Measurements from ENCODE around the gene RXFP4. TPM values are rescaled to one million over a fixed set of nuclear protein-coding genes. Genes with fewer than 3 reads are reported as not detected.

The RXFP4 gene
- total RNA-seq, 1 experiment from 2014 or later = not detected

GRCh38 chr1:155960081-155960745, 18.8 kb downstream of the RXFP4 start (continued):
- TF ChIP-seq, protein P1, sequence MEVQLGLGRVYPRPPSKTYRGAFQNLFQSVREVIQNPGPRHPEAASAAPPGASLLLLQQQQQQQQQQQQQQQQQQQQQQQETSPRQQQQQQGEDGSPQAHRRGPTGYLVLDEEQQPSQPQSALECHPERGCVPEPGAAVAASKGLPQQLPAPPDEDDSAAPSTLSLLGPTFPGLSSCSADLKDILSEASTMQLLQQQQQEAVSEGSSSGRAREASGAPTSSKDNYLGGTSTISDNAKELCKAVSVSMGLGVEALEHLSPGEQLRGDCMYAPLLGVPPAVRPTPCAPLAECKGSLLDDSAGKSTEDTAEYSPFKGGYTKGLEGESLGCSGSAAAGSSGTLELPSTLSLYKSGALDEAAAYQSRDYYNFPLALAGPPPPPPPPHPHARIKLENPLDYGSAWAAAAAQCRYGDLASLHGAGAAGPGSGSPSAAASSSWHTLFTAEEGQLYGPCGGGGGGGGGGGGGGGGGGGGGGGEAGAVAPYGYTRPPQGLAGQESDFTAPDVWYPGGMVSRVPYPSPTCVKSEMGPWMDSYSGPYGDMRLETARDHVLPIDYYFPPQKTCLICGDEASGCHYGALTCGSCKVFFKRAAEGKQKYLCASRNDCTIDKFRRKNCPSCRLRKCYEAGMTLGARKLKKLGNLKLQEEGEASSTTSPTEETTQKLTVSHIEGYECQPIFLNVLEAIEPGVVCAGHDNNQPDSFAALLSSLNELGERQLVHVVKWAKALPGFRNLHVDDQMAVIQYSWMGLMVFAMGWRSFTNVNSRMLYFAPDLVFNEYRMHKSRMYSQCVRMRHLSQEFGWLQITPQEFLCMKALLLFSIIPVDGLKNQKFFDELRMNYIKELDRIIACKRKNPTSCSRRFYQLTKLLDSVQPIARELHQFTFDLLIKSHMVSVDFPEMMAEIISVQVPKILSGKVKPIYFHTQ (CRISPR knock-in tag; IDR thresholded peaks at IDR 0.05) = no peak
- TF ChIP-seq, protein P2, sequence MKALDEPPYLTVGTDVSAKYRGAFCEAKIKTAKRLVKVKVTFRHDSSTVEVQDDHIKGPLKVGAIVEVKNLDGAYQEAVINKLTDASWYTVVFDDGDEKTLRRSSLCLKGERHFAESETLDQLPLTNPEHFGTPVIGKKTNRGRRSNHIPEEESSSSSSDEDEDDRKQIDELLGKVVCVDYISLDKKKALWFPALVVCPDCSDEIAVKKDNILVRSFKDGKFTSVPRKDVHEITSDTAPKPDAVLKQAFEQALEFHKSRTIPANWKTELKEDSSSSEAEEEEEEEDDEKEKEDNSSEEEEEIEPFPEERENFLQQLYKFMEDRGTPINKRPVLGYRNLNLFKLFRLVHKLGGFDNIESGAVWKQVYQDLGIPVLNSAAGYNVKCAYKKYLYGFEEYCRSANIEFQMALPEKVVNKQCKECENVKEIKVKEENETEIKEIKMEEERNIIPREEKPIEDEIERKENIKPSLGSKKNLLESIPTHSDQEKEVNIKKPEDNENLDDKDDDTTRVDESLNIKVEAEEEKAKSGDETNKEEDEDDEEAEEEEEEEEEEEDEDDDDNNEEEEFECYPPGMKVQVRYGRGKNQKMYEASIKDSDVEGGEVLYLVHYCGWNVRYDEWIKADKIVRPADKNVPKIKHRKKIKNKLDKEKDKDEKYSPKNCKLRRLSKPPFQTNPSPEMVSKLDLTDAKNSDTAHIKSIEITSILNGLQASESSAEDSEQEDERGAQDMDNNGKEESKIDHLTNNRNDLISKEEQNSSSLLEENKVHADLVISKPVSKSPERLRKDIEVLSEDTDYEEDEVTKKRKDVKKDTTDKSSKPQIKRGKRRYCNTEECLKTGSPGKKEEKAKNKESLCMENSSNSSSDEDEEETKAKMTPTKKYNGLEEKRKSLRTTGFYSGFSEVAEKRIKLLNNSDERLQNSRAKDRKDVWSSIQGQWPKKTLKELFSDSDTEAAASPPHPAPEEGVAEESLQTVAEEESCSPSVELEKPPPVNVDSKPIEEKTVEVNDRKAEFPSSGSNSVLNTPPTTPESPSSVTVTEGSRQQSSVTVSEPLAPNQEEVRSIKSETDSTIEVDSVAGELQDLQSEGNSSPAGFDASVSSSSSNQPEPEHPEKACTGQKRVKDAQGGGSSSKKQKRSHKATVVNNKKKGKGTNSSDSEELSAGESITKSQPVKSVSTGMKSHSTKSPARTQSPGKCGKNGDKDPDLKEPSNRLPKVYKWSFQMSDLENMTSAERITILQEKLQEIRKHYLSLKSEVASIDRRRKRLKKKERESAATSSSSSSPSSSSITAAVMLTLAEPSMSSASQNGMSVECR (CRISPR knock-in tag; IDR thresholded peaks at IDR 0.05; ENCODE audit: borderline replicate concordance) = no peak
- TF ChIP-seq, protein P3, sequence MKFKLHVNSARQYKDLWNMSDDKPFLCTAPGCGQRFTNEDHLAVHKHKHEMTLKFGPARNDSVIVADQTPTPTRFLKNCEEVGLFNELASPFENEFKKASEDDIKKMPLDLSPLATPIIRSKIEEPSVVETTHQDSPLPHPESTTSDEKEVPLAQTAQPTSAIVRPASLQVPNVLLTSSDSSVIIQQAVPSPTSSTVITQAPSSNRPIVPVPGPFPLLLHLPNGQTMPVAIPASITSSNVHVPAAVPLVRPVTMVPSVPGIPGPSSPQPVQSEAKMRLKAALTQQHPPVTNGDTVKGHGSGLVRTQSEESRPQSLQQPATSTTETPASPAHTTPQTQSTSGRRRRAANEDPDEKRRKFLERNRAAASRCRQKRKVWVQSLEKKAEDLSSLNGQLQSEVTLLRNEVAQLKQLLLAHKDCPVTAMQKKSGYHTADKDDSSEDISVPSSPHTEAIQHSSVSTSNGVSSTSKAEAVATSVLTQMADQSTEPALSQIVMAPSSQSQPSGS (CRISPR knock-in tag; IDR thresholded peaks at IDR 0.05; ENCODE audit: borderline replicate concordance, low read depth) = no peak
- TF ChIP-seq ETV6 (CRISPR knock-in tag; IDR thresholded peaks at IDR 0.05) = no peak
- TF ChIP-seq E2F4 (CRISPR knock-in tag; IDR thresholded peaks at IDR 0.05; ENCODE audit: borderline replicate concordance, low read depth) = no peak
- TF ChIP-seq ZNF416 (CRISPR knock-in tag; IDR thresholded peaks at IDR 0.05) = no peak
- TF ChIP-seq JUN (CRISPR knock-in tag; IDR thresholded peaks at IDR 0.05) = no peak
- no peak for TF ChIP-seq GRHL2 (CRISPR knock-in tag; IDR thresholded peaks at IDR 0.05; ENCODE audit: insufficient replicate concordance, severe bottlenecking)
- no peak for TF ChIP-seq E2F5 (CRISPR knock-in tag; IDR thresholded peaks at IDR 0.05)
- TF ChIP-seq FOXJ3 (CRISPR knock-in tag; IDR thresholded peaks at IDR 0.05; ENCODE audit: borderline replicate concordance) = no peak
- TF ChIP-seq CBFB (CRISPR knock-in tag; IDR thresholded peaks at IDR 0.05; ENCODE audit: low read depth) = no peak

- peaks cover 73% of the 10 kb centered on the region for H3K36me3 Mint-ChIP-seq
- no peaks in the 10 kb centered on the region for H3K27me3 Mint-ChIP-seq (ENCODE audit: low read depth)
- DNase-seq (ENCODE audit: low spot score) = no peak
- peaks cover 6% of the 10 kb centered on the region for H3K4me1 Mint-ChIP-seq
- CTCF ChIA-PET = interaction anchor here (0.6 to 2.1 kb wide), 5 partner anchors 15 to 28 kb away, joined by 3 to 10 read pairs (median 4); partner anchors contain the start of gene ARHGEF2
- POLR2A ChIA-PET = interaction anchor here (0.9 kb wide), 1 partner anchor 110 kb away, joined by 3 read pairs; no protein-coding TSS in a partner anchor
- peak overlapping the region; percentile 82 for H3K27ac Mint-ChIP-seq
- no peaks in the 10 kb centered on the region for H3K9me3 Mint-ChIP-seq
- peak; percentile 63 for ATAC-seq
- H3K4me3 Mint-ChIP-seq = no peak overlapping the region
- TF ChIP-seq IRF2 (CRISPR knock-in tag; IDR thresholded peaks at IDR 0.05; ENCODE audit: borderline replicate concordance, low read depth) (no peak), ATF1 (CRISPR knock-in tag; IDR thresholded peaks at IDR 0.05) (no peak), SMAD4 (CRISPR knock-in tag; IDR thresholded peaks at IDR 0.05) (no peak), ATF3 (CRISPR knock-in tag; conservative IDR thresholded peaks at IDR 0.05) (no peak), RORB (CRISPR knock-in tag; IDR thresholded peaks at IDR 0.05) (no peak), MYBL2 (CRISPR knock-in tag; IDR thresholded peaks at IDR 0.05) (no peak), ZNF219 (CRISPR knock-in tag; IDR thresholded peaks at IDR 0.05; ENCODE audit: borderline replicate concordance) (no peak), PRRX2 (CRISPR knock-in tag; IDR thresholded peaks at IDR 0.05) (no peak), ZNF121 (CRISPR knock-in tag; IDR thresholded peaks at IDR 0.05) (no peak)
- TF ChIP-seq, protein P4, sequence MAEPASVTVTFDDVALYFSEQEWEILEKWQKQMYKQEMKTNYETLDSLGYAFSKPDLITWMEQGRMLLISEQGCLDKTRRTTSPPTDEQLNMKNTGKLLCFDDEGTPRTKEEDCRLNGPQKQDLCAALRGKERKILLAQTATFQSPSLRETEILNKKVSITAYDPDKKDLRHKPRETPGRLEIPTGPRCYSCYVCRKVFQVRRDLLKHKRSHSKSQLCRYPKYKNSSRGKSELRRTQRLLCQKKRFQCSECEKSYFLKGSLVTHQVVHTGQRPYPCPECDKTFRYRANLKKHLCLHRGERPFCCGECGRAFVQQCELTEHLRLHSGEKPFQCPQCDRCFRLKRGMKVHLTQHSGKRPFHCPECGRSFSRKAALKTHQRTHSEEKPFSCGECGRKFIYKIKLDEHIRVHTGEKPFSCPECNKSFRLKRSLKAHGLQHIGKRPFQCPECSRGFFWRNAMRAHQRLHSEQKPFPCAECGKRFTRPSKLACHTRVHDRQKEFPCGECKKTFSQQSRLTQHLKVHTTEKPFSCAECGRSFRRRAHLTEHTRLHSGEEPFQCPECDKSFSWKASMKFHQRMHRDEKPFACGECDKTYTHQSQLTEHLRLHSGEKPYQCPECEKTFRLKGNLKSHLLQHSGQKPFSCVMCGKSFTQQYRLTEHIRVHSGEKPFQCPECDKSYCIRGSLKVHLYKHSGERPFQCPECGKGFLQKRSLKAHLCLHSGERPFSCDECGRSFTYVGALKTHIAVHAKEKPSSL (CRISPR knock-in tag; conservative IDR thresholded peaks at IDR 0.05) = no peak
Observed at GRCh38 chr1:155961937-155962336, 20.5 kb downstream of the RXFP4 start.

Measured in WTC11 (cell line).